Measurements from ENCODE around the gene PHF1.

DNA sequence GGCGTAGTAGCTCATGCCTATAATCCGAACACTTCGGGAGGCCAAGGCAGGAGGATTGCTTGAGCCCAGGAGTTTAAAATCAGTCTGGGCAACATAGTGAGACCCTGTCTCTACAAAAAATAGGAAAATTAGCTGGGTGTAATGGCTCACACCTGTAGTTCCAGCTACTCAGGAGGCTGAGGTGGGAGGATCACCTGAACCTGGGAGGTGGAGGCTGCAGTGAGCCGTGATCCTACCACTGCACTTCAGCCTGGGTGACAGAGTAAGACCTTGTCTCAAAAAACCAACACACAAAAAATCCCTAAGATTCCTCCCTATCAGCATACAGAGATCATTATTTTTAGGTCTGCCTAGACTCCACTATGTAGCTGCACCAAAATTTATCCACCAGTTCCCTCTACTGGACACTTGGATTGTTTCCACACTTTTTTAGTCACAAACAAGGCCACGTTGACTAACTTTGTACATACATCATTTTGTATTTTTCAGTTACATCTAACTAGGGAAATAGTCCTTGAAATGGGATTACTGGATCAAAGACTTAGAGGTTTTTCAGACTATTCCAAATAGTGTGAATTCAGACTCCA lies 3.6 kb upstream of the PHF1 start:
- TF ChIP-seq, protein P1, sequence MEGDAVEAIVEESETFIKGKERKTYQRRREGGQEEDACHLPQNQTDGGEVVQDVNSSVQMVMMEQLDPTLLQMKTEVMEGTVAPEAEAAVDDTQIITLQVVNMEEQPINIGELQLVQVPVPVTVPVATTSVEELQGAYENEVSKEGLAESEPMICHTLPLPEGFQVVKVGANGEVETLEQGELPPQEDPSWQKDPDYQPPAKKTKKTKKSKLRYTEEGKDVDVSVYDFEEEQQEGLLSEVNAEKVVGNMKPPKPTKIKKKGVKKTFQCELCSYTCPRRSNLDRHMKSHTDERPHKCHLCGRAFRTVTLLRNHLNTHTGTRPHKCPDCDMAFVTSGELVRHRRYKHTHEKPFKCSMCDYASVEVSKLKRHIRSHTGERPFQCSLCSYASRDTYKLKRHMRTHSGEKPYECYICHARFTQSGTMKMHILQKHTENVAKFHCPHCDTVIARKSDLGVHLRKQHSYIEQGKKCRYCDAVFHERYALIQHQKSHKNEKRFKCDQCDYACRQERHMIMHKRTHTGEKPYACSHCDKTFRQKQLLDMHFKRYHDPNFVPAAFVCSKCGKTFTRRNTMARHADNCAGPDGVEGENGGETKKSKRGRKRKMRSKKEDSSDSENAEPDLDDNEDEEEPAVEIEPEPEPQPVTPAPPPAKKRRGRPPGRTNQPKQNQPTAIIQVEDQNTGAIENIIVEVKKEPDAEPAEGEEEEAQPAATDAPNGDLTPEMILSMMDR (IDR thresholded peaks at IDR 0.05) = no peak
- no peak for TF ChIP-seq EZH2 (IDR thresholded peaks at IDR 0.05; ENCODE audit: borderline replicate concordance, insufficient read depth, low read depth, low read length, poor library complexity, severe bottlenecking)

Measured in B cell (primary cell).